NCI-H460 (cell line): ENCODE measurements around the gene COG5. TPM values are rescaled to one million over a fixed set of nuclear protein-coding genes. Genes with fewer than 3 reads are reported as not detected.
A peak's percentile ranks its signal among the peaks of the same experiment; 100 is the strongest.

ENCODE experiments used
- DNase-seq: peaks from one replicate; pipeline ENCODE4 v3.0.0-alpha.2; 2016; ENCODE audit warnings: low read depth; ENCODE audit errors: extremely low read depth
- total RNA-seq: library from RNA; depleted of rRNA; stranded (reverse); fragments of >200 nt; shearing (Covaris generic); gene quantifications from 2 replicates; pipeline ENCODE4 v1.2.3, GENCODE V29; 2014

COG5 gene
- total RNA-seq, 1 experiment from 2014 or later, result 70.0 TPM

- DNase-seq, result no peak
These were observed 95.7 kb downstream of the COG5 start for GRCh38 chr7:107467972-107468371.

- DNase-seq, result no peak
These were observed 99.0 kb downstream of the COG5 start for GRCh38 chr7:107464666-107465226.

- DNase-seq, result peak; percentile 82
These were observed 100.3 kb downstream of the COG5 start for GRCh38 chr7:107463139-107464078.

GRCh38 chr7:107461938-107462533 lies 101.7 kb downstream of the COG5 start:
- no peak for DNase-seq

GRCh38 chr7:107453388-107453787 lies 110.3 kb downstream of the COG5 start:
- DNase-seq, result no peak

- DNase-seq, result no peak
These were observed 112.8 kb downstream of the COG5 start for GRCh38 chr7:107450970-107451369.

GRCh38 chr7:107446988-107447387 lies 116.7 kb downstream of the COG5 start:
- DNase-seq, result no peak

- no peak for DNase-seq
These were observed 117.2 kb downstream of the COG5 start for GRCh38 chr7:107446531-107446930.

- DNase-seq, result no peak
These were observed 121.0 kb downstream of the COG5 start for GRCh38 chr7:107442678-107443077.

- DNase-seq, result no peak
These were observed 121.9 kb downstream of the COG5 start for GRCh38 chr7:107441581-107442422.

GRCh38 chr7:107439025-107439424 lies 124.7 kb downstream of the COG5 start:
- no peak for DNase-seq

- DNase-seq, result no peak
These were observed 128.0 kb downstream of the COG5 start for GRCh38 chr7:107435749-107436148.

GRCh38 chr7:107432261-107432660 lies 131.5 kb downstream of the COG5 start:
- DNase-seq, result no peak

- DNase-seq, result no peak
These were observed 133.7 kb downstream of the COG5 start for GRCh38 chr7:107430057-107430456.

- DNase-seq, result no peak
These were observed 135.1 kb downstream of the COG5 start for GRCh38 chr7:107428642-107429041.

GRCh38 chr7:107427462-107427861 lies 136.3 kb downstream of the COG5 start:
- DNase-seq, result no peak

GRCh38 chr7:107414198-107414597 lies 149.5 kb downstream of the COG5 start:
- no peak for DNase-seq

GRCh38 chr7:107408349-107408748 lies 155.4 kb downstream of the COG5 start:
- no peak for DNase-seq

GRCh38 chr7:107405559-107405958 lies 158.2 kb downstream of the COG5 start:
- DNase-seq, result no peak

- no peak for DNase-seq
These were observed 158.8 kb downstream of the COG5 start for GRCh38 chr7:107404740-107405537.
